Jurkat, Clone E6-1 (cell line): ENCODE data around the gene SLC35B2.

ENCODE experiments used
- DNase-seq: peaks from one replicate; pipeline ENCODE4 v3.0.0-alpha.2; 2011; ENCODE audit warnings: low read depth, low spot score
- H3K4me3 ChIP-seq: 2 replicates; pipeline ENCODE4 v1.5.1; 2011; ENCODE audit warnings: mild to moderate bottlenecking, low read length, control low read depth, moderate library complexity

Gene SLC35B2

GRCh38 chr6:44216677-44217331 is 40.5 kb downstream of the SLC35B2 start, which contains the start of gene MYMX:
Gene MYMX (plus strand): TSS chr6:44216926. CDS start chr6:44217472, 546 bp downstream.
- no peak for DNase-seq
- no peak within 1 kb of the TSS for H3K4me3 ChIP-seq

- no peak for DNase-seq
- no peak overlapping the region for H3K4me3 ChIP-seq
Observed at GRCh38 chr6:44214307-44214706, 43.0 kb downstream of the SLC35B2 start.

- no peak for DNase-seq
Observed at GRCh38 chr6:44211284-44211683, 46.0 kb downstream of the SLC35B2 start.

GRCh38 chr6:44207966-44208365 is 49.4 kb downstream of the SLC35B2 start:
- DNase-seq = no peak
- H3K4me3 ChIP-seq = no peak overlapping the region

More at GRCh38 chr6:44211284-44211683, 46.0 kb downstream of the SLC35B2 start:
- no peak overlapping the region for H3K4me3 ChIP-seq
